ENCODE measurements around the gene GRWD1. TPM values are rescaled to one million over a fixed set of nuclear protein-coding genes. Genes with fewer than 3 reads are reported as not detected.

Gene GRWD1
- total RNA-seq, 1 donor from 2014 or later = 41.4 TPM

DNA sequence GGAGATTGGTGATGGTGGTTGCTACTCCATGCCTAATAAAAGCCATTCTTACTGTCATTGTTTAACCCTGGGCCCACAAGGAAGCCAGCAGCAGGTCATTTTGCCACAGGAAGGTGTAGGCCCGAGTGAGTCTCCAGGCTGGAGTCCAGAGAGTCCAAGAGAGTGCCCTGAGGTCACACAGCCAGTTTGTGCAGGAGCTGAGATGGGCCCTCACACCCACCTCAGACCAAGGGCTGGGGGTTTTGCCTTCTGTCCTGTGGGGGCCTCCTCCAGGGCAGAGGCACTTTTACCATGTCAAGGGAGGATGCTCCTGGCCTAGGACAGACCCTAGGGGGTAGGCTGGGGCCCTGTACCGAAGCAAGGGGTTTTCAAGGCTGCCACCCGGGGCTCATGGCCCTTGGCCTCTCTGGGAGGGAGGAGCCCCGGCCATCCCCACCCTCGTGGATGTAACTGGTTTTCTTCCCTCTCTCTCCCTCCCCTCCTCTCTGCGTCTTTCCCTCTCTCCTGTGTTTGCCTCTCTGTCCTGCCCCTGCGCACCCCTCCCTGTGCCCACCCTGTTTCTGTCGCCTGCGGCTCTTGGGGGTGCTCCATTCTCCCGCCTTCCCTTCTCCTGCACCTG is 31.4 kb downstream of the GRWD1 start:
- no peak overlapping the region for H3K4me3 ChIP-seq (ENCODE audit: insufficient read depth, low read depth, low read length)
- Mint-ChIP-seq H3K27me3 (ENCODE audit: low read depth, unreplicated experiment) (no peaks in the 10 kb centered on the region), H3K36me3 (ENCODE audit: low read depth, unreplicated experiment) (peaks cover 20% of the 10 kb centered on the region), H3K9me3 (ENCODE audit: unreplicated experiment) (no peaks in the 10 kb centered on the region), H3K4me1 (ENCODE audit: low read depth, unreplicated experiment) (peaks cover 12% of the 10 kb centered on the region), H3K27ac (ENCODE audit: unreplicated experiment) (no peak overlapping the region), H3K4me3 (ENCODE audit: unreplicated experiment) (no peak overlapping the region)
- no peaks in the 10 kb centered on the region for H3K27me3 ChIP-seq (ENCODE audit: insufficient read depth, low read length)
- DNase-seq (ENCODE audit: low read depth) = no peak
- TF ChIP-seq, protein P1, sequence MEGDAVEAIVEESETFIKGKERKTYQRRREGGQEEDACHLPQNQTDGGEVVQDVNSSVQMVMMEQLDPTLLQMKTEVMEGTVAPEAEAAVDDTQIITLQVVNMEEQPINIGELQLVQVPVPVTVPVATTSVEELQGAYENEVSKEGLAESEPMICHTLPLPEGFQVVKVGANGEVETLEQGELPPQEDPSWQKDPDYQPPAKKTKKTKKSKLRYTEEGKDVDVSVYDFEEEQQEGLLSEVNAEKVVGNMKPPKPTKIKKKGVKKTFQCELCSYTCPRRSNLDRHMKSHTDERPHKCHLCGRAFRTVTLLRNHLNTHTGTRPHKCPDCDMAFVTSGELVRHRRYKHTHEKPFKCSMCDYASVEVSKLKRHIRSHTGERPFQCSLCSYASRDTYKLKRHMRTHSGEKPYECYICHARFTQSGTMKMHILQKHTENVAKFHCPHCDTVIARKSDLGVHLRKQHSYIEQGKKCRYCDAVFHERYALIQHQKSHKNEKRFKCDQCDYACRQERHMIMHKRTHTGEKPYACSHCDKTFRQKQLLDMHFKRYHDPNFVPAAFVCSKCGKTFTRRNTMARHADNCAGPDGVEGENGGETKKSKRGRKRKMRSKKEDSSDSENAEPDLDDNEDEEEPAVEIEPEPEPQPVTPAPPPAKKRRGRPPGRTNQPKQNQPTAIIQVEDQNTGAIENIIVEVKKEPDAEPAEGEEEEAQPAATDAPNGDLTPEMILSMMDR (IDR thresholded peaks at IDR 0.05; ENCODE audit: insufficient read depth, low read depth, low read length) = no peak
- no peak for TF ChIP-seq EZH2 (IDR thresholded peaks at IDR 0.05; ENCODE audit: insufficient read depth, low read length)
- FAIRE-seq = no peak
- peaks cover 38% of the 10 kb centered on the region for H3K36me3 ChIP-seq (ENCODE audit: insufficient read depth, low read length)
- H3K4me1 ChIP-seq (ENCODE audit: insufficient read depth, low read length) = peaks cover 23% of the 10 kb centered on the region
- H3K79me2 ChIP-seq (ENCODE audit: insufficient read depth, low read length) = peaks cover 19% of the 10 kb centered on the region
- H2AFZ ChIP-seq (ENCODE audit: low read depth, low read length) = no peak overlapping the region
- H3K4me2 ChIP-seq (ENCODE audit: low read length) = no peak overlapping the region
- H3K9ac ChIP-seq (ENCODE audit: low read length) = no peak overlapping the region
- no peak overlapping the region for H3K27ac ChIP-seq (ENCODE audit: low read depth, low read length)
- no peaks in the 10 kb centered on the region for H3K9me3 ChIP-seq (ENCODE audit: insufficient read depth, low read depth, low read length)
- H4K20me1 ChIP-seq (ENCODE audit: insufficient read depth, low read length) = peaks cover 76% of the 10 kb centered on the region

DNA sequence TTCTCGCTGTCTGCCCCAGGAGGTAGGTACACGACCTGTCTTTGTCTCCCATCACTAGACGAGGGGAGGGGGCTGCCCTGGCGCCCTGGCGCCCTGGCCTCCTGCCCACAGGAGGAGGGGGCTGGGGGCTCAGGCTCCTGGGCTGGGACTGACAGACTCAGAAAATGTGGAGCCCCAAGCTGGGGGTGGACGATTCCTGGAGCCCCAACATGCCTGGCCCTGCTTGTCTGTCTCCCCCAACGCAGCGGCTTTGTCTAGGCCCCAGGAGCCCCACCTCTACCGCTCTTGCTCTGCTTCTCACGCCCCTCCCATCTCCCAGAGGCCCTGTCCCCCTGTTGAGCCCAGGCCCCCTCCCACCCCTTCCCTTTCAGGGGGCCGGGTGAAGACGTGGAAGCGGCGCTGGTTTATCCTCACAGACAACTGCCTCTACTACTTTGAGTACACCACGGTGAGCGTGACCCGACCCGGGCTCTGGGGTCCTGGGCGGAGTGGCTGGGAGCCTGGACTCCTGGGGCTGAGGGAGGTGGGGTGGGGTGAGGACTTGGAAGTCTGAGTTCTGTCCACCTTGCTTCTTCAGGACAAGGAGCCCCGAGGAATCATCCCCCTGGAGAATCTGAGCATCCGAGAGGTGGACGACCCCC is 32.0 kb downstream of the GRWD1 start:
- H4K20me1 ChIP-seq (ENCODE audit: insufficient read depth, low read length) = peaks cover 71% of the 10 kb centered on the region
- H3K27ac Mint-ChIP-seq (ENCODE audit: unreplicated experiment) = no peak overlapping the region
- H3K4me3 Mint-ChIP-seq (ENCODE audit: unreplicated experiment) = no peak overlapping the region
- H3K79me2 ChIP-seq (ENCODE audit: insufficient read depth, low read length) = peaks cover 14% of the 10 kb centered on the region
- no peaks in the 10 kb centered on the region for H3K9me3 Mint-ChIP-seq (ENCODE audit: unreplicated experiment)
- H3K4me2 ChIP-seq (ENCODE audit: low read length) = no peak overlapping the region
- no peak overlapping the region for H3K9ac ChIP-seq (ENCODE audit: low read length)
- H3K36me3 Mint-ChIP-seq (ENCODE audit: low read depth, unreplicated experiment) = peaks cover 17% of the 10 kb centered on the region
- H3K4me1 ChIP-seq (ENCODE audit: insufficient read depth, low read length) = peaks cover 25% of the 10 kb centered on the region
- peaks cover 34% of the 10 kb centered on the region for H3K36me3 ChIP-seq (ENCODE audit: insufficient read depth, low read length)
- no peaks in the 10 kb centered on the region for H3K9me3 ChIP-seq (ENCODE audit: insufficient read depth, low read depth, low read length)
- DNase-seq (ENCODE audit: low read depth) = no peak
- H3K27ac ChIP-seq (ENCODE audit: low read depth, low read length) = no peak overlapping the region
- H2AFZ ChIP-seq (ENCODE audit: low read depth, low read length) = no peak overlapping the region
- TF ChIP-seq, protein P1 (IDR thresholded peaks at IDR 0.05; ENCODE audit: insufficient read depth, low read depth, low read length) = no peak
- TF ChIP-seq EZH2 (IDR thresholded peaks at IDR 0.05; ENCODE audit: insufficient read depth, low read length) = no peak
- no peak overlapping the region for H3K4me3 ChIP-seq (ENCODE audit: insufficient read depth, low read depth, low read length)
- H3K27me3 ChIP-seq (ENCODE audit: insufficient read depth, low read length) = no peaks in the 10 kb centered on the region
- peaks cover 12% of the 10 kb centered on the region for H3K4me1 Mint-ChIP-seq (ENCODE audit: low read depth, unreplicated experiment)
- no peak for FAIRE-seq
- H3K27me3 Mint-ChIP-seq (ENCODE audit: low read depth, unreplicated experiment) = no peaks in the 10 kb centered on the region

Measured in astrocyte (in vitro differentiated cells and primary cell).